ENCODE results near the gene ADGRA1. TPM values are rescaled to one million over a fixed set of nuclear protein-coding genes. Genes with fewer than 3 reads are reported as not detected.

Gene ADGRA1
- total and polyA plus RNA-seq, 10 of the 15 experiments (the other 5 are each of a cell fraction or from before 2014, with no cell fraction given): not detected

DNA sequence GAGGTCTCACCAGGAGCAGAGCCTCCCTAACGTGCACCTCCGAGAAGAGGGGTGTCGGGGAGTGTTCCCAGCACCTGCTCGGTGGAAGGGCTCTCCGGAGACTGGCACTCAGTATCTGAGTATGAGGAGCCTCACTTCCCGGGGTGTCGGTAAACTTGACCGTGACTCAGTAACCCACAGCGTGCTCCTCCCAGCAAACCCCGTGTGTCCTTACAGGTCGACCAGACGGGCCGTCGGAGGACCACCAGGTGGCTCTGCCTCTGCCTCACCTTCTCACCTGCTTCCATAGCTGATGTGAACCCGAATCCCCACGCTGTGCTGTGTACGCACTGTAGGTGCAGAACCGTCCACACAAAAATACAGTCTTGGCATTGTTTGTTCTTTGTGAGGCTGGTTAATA lies 43.3 kb downstream of the ADGRA1 start (continued):
- TF ChIP-seq, protein P1, sequence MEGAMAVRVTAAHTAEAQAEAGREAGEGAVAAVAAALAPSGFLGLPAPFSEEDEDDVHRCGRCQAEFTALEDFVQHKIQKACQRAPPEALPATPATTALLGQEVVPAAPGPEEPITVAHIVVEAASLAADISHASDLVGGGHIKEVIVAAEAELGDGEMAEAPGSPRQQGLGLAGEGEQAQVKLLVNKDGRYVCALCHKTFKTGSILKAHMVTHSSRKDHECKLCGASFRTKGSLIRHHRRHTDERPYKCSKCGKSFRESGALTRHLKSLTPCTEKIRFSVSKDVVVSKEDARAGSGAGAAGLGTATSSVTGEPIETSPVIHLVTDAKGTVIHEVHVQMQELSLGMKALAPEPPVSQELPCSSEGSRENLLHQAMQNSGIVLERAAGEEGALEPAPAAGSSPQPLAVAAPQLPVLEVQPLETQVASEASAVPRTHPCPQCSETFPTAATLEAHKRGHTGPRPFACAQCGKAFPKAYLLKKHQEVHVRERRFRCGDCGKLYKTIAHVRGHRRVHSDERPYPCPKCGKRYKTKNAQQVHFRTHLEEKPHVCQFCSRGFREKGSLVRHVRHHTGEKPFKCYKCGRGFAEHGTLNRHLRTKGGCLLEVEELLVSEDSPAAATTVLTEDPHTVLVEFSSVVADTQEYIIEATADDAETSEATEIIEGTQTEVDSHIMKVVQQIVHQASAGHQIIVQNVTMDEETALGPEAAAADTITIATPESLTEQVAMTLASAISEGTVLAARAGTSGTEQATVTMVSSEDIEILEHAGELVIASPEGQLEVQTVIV (IDR thresholded peaks at IDR 0.05; ENCODE audit: borderline replicate concordance, partially characterized antibody): no peak

DNA sequence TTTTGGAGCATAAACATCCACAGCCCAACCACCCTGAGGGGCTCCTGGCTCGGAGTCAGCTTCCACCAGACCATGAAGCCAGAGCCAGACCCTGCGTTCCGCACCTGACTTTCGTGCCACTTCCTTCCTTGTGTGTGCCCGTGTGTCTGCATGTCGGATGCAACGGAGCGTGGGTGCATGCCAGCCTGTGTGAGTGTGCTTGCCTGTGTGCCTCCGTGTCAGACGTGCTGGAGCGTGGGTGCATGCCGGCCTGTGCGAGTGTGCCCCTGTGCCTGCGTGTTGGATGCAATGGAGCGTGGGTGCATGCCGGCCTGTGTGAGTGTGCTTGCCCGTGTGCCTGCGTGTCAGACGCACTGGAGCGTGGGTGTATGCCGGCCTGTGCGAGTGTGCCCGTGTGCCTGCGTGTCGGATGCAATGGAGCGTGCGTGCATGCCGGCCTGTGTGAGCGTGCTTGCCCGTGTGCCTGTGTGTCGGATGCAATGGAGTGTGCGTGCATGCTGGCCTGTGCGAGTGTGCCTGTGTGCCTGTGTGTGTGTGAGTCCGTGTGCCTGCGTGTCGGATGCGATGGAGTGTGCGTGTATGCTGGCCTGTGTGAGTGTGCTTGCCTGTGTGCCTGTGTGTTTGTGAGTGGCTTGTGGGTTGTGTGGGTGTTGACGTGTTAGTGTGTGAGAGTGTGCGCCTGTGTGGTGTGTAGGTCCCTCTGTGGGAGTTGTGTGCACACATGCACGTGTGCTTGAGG lies 44.2 kb downstream of the ADGRA1 start:
- no peaks in the 10 kb centered on the region for H4K20me1 ChIP-seq (ENCODE audit: control insufficient read depth, insufficient read depth)
- H3K9ac ChIP-seq (ENCODE audit: control insufficient read depth, insufficient read depth, low read length): no peak overlapping the region
- no peaks in the 10 kb centered on the region for H3K79me2 ChIP-seq (ENCODE audit: control insufficient read depth, insufficient read depth, low read length)
- no peak for ATAC-seq
- FAIRE-seq: no peak
- H3K9me3 ChIP-seq (replicated peaks; ENCODE audit: control insufficient read depth, insufficient read depth, low read length): no peaks in the 10 kb centered on the region; the same call in 2 of the 3 replicates
- no peaks in the 10 kb centered on the region for H3K4me1 ChIP-seq (ENCODE audit: control insufficient read depth, insufficient read depth, low read length)
- DNase-seq (ENCODE audit: low read depth, low spot score): no peak
- H3K36me3 ChIP-seq (ENCODE audit: control insufficient read depth in 2 of 2, insufficient read depth in 2 of 2, low read length in 1 of 2): no peaks in the 10 kb centered on the region
- no TSS peak for BruUV-seq (replicated peaks)
- H2AFZ ChIP-seq (ENCODE audit: control insufficient read depth, low read depth, low read length): no peak overlapping the region
- H3K4me3 ChIP-seq: no peak overlapping the region
- no peak overlapping the region for H3K4me2 ChIP-seq (ENCODE audit: control insufficient read depth, insufficient read depth)
- in situ Hi-C loops (cut with MboI) (no loop called here), intact Hi-C loops (cut with micrococcal nuclease; ENCODE audit: unreplicated experiment) (no loop called here)
- SMC1A ChIA-PET (ENCODE audit: uncharacterized antibody, unreplicated experiment): no interaction called here
- no peak overlapping the region for H3K27ac ChIP-seq (ENCODE audit: control insufficient read depth, insufficient read depth)
- no peaks in the 10 kb centered on the region for H3K27me3 ChIP-seq (replicated peaks in 1 of 2; ENCODE audit: control insufficient read depth in 2 of 2, insufficient read depth in 2 of 2, low read length in 1 of 2)
- CTCF ChIA-PET: no interaction called here
- 21% methylated on average over 41 of the region's 41 CpGs for WGBS (ENCODE audit: insufficient coverage, insufficient replicate concordance, low lambda C conversion rate, missing lambda C conversion rate)
- RAD21 ChIA-PET (ENCODE audit: unreplicated experiment): no interaction called here
- TF ChIP-seq TCF3 (IDR thresholded peaks at IDR 0.05; ENCODE audit: borderline replicate concordance, insufficient read depth, low read depth, low read length): peak; percentile 53; the same call in 1 of the 2 replicates
- TF ChIP-seq, protein P2, sequence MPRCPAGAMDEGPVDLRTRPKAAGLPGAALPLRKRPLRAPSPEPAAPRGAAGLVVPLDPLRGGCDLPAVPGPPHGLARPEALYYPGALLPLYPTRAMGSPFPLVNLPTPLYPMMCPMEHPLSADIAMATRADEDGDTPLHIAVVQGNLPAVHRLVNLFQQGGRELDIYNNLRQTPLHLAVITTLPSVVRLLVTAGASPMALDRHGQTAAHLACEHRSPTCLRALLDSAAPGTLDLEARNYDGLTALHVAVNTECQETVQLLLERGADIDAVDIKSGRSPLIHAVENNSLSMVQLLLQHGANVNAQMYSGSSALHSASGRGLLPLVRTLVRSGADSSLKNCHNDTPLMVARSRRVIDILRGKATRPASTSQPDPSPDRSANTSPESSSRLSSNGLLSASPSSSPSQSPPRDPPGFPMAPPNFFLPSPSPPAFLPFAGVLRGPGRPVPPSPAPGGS (IDR thresholded peaks at IDR 0.05; ENCODE audit: borderline replicate concordance, insufficient read depth, low read depth, low read length, poor library complexity, severe bottlenecking): peak; percentile 58
- no peak for TF ChIP-seq BMI1 (IDR thresholded peaks at IDR 0.05; ENCODE audit: borderline replicate concordance)
- POLR2A ChIA-PET: no interaction called here
